NCI-H1694 (cell line): ENCODE results near the gene KCNK13.
"Not testable (repeated sequence)": the region's sequence is repeated elsewhere in the genome, so short reads cannot be mapped to it uniquely, and the experiment has no call there.

ENCODE experiments used
- DNase-seq: peaks from one replicate; lab custom pipeline; 2025; lab: John Stamatoyannopoulos, UW

The KCNK13 gene

GRCh38 chr14:90060965-90061684 lies 669 bp upstream of the KCNK13 start:
- DNase-seq = no peak

DNA sequence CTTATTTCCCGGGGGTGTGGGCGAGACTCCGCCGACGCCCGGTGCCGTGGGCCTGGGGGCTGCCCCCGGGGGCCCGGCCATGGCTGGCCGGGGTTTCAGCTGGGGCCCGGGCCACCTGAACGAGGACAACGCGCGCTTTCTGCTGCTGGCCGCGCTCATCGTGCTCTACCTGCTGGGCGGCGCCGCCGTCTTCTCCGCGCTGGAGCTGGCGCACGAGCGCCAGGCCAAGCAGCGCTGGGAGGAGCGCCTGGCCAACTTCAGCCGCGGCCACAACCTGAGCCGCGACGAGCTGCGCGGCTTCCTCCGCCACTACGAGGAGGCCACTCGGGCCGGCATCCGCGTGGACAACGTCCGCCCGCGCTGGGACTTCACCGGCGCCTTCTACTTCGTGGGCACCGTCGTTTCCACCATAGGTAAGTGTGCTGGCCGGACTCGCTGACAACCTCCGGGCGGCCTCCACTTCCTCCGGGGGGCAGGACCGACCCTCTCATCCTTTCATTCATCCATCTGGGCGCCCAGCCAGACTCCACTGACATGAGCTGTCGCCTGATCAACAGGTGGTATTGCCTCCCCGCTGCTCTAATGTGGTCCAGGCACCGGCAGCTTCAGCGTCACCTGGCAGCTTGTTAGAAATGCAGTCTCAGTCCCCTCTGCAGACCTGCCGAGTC lies 467 bp downstream of the KCNK13 start:
- DNase-seq = peak; percentile 31

DNA sequence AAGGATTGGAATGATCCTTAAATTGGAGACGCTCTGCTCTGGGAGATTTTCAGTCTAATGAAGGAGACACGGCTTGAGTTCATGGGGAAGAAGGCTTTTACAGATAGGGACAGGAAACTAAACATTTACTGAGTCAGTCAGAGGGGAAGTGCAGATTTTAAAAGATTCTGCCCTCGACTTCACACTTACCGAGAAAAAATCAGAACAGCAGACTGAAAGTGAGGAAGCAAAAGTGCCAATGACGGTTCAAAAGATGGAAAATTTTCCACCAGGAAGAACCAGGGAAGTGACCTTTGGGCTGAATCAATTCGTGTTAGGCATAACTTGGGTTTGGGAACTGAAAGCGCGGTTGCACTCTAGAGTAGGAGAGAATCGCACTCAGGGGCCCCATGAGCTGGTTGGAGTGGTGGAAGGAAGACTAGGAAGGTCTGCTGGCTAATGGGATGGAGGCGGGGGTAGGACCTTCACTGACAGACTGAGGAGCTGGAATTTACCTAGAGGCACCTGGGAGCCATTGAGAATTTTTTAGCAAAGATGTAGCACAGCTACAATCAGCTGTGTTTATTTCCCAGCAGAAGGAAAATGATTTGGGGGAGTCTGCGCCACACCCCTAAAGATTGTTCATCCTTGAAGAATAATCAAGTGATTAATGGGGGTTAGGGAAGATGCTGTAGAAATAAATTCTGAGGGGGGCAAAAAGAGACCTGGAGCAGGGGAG lies 1.2 kb downstream of the KCNK13 start:
- no peak for DNase-seq

- DNase-seq = no peak
Observed at GRCh38 chr14:90072350-90072749, 10.6 kb downstream of the KCNK13 start.

DNA sequence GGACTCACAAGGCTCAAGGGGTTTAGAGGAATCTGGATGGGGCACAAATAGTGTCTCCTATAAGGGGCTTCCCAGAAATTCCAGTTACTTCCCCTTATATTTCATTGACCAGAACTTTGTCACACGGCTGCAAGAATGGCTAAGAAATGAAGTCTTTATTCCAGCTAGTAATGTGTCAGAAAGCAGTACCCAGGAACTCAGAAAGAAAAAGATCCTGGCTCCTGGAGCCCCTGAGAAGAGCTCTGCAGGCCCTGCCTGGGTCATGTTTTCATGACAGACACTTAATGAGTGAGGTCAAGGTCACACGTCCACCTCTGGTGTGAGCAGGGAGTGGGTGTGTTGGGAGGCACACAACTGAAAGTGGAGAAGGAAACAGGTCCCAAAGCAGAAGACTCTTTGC lies 17.8 kb downstream of the KCNK13 start:
- no peak for DNase-seq

DNA sequence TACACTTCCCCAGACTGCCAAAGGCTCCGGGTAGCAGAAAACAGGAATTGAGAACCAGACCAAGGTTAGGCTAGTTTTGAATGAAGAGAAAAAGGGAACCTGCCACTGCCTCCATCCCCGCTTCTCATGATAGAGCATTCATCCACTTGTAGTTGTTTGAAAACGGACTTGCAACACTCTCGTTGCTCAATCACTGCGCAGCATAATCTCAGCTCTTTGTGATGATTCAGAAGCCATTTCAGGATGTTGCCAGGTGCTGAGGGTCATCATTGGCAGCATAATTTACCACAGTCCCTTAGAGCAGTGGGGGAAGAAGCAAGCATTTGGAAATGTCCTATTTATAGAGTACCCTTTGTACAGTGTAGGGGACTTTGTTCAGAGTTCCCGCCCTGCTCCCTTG lies 25.6 kb downstream of the KCNK13 start:
- DNase-seq = no peak

DNA sequence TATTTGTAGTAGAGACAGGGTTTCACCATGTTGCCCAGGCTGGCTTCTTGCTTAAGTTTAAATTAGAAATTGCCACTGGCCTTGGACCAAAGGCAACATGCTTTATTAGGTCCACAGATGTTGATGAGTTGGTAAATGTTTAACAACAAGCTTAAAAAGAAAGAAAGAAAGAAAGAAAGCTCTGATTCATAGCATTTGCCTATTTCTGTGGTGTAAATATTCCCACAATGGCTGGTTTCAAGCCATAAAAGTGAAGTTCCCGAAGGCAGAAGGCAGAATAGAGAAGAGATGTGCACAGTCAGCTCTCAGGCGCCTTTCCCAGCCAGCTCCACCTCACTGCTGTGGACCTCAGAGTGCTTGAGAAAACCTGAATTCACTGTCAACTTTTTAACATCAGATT lies 26.4 kb downstream of the KCNK13 start:
- no peak for DNase-seq

DNA sequence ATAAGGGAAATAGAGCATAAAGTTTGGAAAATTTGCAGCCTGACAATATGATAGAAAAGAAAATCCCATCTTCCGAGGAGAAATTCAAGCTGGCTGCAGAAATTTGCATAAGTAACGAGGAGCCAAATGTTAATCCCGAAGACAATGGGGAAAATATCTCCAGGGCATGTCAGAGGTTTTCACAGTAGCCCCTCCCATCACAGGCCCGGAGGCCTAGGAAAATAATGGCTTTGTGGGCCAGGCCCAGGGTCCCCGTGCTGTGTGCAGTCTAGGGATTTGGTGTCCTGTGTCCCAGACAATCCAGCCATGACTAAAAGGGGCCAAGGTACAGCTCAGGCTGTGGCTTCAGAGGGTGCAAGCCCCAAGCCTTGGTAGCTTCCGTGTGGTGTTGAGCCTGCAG lies 27.7 kb downstream of the KCNK13 start:
- not testable (repeated sequence) for DNase-seq

DNA sequence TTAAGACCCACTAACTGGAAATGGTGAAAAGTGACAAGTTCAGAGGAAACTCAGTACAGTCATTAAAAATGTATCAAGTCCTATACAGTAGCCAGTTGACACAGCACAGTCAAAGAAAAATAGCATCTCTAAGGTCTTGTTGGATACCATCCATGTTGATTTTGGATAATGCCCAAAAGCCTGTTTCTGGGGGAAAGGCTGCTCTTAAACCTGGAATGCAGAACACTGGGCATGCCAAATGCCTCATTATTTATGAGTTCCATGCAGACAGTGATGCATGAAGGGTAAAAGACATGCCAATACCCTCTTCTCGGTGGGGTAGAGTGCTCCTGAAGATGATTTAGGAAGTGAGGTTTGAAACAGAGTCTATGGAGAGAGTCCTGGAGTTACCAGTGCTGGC lies 29.6 kb downstream of the KCNK13 start:
- DNase-seq = peak; percentile 97

DNA sequence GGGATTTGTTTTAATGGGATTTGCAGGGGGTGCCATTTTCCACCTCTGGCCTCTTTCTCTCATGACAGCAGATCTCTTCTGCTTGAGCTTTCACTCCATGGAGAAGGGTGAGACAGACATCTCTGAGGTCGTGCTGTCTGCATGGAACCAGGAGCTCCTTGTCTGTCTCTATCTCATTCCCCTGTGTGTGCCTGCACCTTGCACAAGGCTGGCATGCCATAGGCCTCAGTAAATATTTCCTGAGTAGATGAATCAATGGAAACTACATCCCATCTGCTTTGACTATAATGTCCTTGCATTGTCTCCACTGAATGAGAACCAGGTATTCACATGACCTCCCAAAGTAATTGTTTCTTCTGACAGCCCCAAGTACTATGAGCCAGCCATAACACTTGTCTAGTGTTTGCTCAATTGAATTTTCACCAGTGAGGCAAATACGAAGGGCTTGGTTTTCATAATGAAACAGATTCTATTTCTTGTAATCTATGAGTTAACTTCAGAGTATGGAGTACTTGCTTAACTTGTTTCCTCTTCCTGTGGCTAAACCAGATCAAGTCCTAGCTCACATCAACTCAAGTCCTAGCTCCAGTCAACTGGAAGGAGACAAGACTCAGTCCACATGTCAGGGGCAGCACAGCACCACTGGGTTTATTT lies 32.3 kb downstream of the KCNK13 start:
- no peak for DNase-seq

- no peak for DNase-seq
Observed at GRCh38 chr14:90095096-90095495, 33.3 kb downstream of the KCNK13 start.

DNA sequence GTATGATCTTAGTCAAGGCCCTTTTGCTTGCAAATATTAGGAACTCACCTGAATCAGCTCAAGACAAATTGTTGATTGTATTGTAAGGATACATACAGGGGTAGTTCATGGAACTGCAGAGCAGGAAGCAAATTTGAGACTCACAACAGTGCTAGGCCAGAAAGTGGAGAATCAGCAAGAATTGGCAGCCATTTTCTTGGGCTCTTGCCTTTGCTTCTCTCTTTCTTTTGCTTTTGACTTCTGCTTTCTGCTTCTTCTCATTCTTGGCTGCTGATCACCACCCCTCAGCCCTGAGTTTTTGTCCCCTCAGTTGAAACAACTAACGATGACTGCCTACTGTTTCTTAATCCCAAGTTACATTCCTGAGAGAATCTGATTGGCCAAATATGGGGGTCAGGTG lies 34.8 kb downstream of the KCNK13 start:
- no peak for DNase-seq

GRCh38 chr14:90103808-90104207 lies 42.0 kb downstream of the KCNK13 start:
- no peak for DNase-seq

- no peak for DNase-seq
Observed at GRCh38 chr14:90105756-90106155, 44.0 kb downstream of the KCNK13 start.

DNA sequence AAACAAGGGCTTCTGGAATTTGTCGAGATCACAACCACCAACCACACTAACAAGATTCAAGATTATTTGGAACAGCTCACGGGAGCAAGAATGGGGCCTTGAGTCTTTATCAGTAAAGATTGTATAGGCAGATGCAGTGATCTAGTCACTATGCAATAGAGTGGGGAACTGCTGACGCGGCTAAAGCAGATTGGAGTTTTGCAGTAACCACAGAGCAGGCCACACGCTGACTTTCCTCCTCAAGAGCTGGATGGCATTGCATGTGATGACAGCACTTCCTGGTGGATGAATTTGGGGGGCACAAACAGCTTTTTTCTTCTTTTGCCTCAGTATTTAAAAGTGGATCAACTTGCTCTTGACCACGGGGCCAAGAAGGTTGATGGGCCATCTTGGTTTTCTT lies 46.0 kb downstream of the KCNK13 start:
- DNase-seq = no peak

GRCh38 chr14:90109858-90110257 lies 48.1 kb downstream of the KCNK13 start:
- DNase-seq = peak; percentile 19

GRCh38 chr14:90111895-90112534 lies 50.2 kb downstream of the KCNK13 start:
- no peak for DNase-seq

GRCh38 chr14:90114554-90114953 lies 52.8 kb downstream of the KCNK13 start:
- no peak for DNase-seq

DNA sequence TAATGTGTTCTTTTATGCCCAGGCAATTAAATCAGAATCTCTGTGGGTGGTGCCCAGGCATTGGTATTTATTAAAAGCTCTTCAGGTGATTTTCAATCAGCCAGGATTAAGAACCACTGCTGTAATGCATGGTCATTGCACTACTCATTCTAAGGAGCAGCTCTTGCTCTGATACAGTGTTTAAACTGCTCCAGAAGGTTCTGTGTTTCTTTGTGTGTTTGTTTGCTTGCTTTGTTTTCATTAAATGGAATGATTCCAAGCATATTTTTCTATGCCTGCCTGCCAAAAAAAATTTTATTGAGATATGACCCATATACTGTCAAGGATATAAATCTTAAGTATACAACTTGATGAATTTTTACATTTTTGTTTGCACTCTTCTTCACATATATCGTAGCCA lies 54.0 kb downstream of the KCNK13 start:
- DNase-seq = no peak

- DNase-seq = no peak
Observed at GRCh38 chr14:90116444-90116843, 54.6 kb downstream of the KCNK13 start.

DNA sequence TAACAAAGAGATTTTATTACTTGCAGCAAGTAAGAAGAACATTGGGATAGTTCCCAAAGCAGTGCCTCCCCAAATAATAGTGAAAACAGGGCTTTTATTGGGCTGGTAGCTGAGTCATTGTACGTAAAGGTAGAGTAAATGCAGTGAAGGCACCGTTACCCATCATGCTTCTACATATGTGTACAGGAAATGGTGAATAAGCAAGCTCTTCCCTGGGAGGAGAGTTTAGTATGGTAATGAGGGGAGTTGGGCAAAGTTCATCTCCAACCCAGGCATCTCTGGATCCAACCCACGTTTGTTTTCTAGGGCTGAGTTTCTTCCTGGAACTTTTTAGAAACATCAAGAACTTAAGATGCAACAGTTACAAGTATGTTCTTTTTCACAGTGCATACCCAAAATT lies 56.2 kb downstream of the KCNK13 start:
- no peak for DNase-seq

DNA sequence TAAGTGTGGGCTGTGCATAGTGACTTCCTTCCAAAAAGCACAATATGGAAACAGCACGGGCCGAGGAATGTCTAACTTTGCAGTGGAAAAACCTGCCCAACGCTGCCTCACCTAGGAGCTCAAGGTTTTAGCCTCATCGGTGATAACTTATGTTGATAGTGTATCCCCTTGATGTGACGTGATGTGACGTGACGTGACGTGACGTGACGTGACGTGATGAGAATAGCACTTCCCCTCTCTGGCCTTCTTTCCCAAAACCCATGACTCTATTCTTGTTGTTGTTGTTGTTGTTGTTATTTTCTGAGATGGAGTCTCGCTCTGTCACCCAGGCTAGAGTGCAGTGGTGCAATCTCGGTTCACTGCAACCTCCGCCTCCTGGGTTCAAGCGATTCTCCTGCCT lies 64.5 kb downstream of the KCNK13 start:
- DNase-seq = no peak
